Neural cell (in vitro differentiated cells): ENCODE data around the gene VSTM5. TPM values are rescaled to one million over a fixed set of nuclear protein-coding genes. Genes with fewer than 3 reads are reported as not detected.

Experiments used
- H2AFZ ChIP-seq: fragments of 200-600, 300-800 bp; sonication (generic), shearing (Covaris generic); 2 replicates; pipeline ENCODE4 v1.6.0; 2014; ENCODE audit warnings: low read depth, mild to moderate bottlenecking, antibody characterized with exemption, low read length, moderate library complexity
- H3F3A ChIP-seq: fragments of 200-600 bp; shearing (Covaris generic); 2 replicates; pipeline ENCODE4 v1.6.1; 2016; ENCODE audit warnings: mild to moderate bottlenecking, moderate library complexity, mixed read lengths, antibody characterized with exemption, low read length; ENCODE audit not compliant: insufficient read depth, poor library complexity, severe bottlenecking
- H3K27ac ChIP-seq: fragments of 200-600, 300-800 bp; sonication (generic), shearing (Covaris generic); 2 replicates; pipeline ENCODE4 v1.5.1; 2014; ENCODE audit warnings: mild to moderate bottlenecking, low read length, moderate library complexity
- H3K27me3 ChIP-seq: fragments of 300-800, 200-600 bp; sonication (generic), shearing (Covaris generic); 2 replicates; pipeline ENCODE4 v1.6.0; 2014; ENCODE audit warnings: mild to moderate bottlenecking, low read depth, low read length, moderate library complexity; ENCODE audit not compliant: insufficient read depth
- H3K36me3 ChIP-seq: fragments of 300-800, 200-600 bp; sonication (generic), shearing (Covaris generic); 2 replicates; pipeline ENCODE4 v1.5.1; 2014; ENCODE audit warnings: mild to moderate bottlenecking, antibody characterized with exemption, low read length, moderate library complexity; ENCODE audit not compliant: insufficient read depth
- H3K4me2 ChIP-seq: fragments of 300-800, 200-600 bp; sonication (generic), shearing (Covaris generic); 2 replicates; pipeline ENCODE4 v1.6.0; 2014; ENCODE audit warnings: mild to moderate bottlenecking, low read length
- H3K4me3 ChIP-seq: fragments of 300-800, 200-600 bp; sonication (generic), shearing (Covaris generic); 2 replicates; pipeline ENCODE4 v1.5.1; 2014; ENCODE audit warnings: mild to moderate bottlenecking, low read length, moderate library complexity
- H3K79me2 ChIP-seq: fragments of 200-600 bp; shearing (Covaris generic); replicated peaks from 2 replicates; pipeline ENCODE4 v1.6.0; 2014; ENCODE audit warnings: mild to moderate bottlenecking, low read length, moderate library complexity; ENCODE audit not compliant: insufficient read depth
- H3K9ac ChIP-seq: fragments of 300-800, 200-600 bp; sonication (generic), shearing (Covaris generic); 2 replicates; pipeline ENCODE4 v1.6.1; 2016; ENCODE audit warnings: mild to moderate bottlenecking, low read length, mixed read lengths
- H3K9me2 ChIP-seq: fragments of 200-600 bp; shearing (Covaris generic); 2 replicates; pipeline ENCODE4 v1.6.1; 2016; ENCODE audit warnings: mild to moderate bottlenecking, low read length, mixed read lengths; ENCODE audit not compliant: insufficient read depth
- H3K9me3 ChIP-seq: fragments of 200-600, 300-800 bp; sonication (generic), shearing (Covaris generic); 2 replicates; pipeline ENCODE4 v1.6.1; 2016; ENCODE audit warnings: mild to moderate bottlenecking, mixed run types, low read length, moderate library complexity, mixed read lengths
- H4K20me1 ChIP-seq: fragments of 200-600 bp; shearing (Covaris generic); 2 replicates; pipeline ENCODE4 v1.6.1; 2016; ENCODE audit warnings: mild to moderate bottlenecking, mixed run types; ENCODE audit not compliant: insufficient read depth
- CTCF ChIP-seq: fragments of 450-650 bp; IDR thresholded peaks from 2 replicates; pipeline ENCODE4 v1.5.1; 2014; ENCODE audit warnings: antibody characterized with exemption, mild to moderate bottlenecking, moderate library complexity; ENCODE audit not compliant: poor library complexity, severe bottlenecking
- EP300 ChIP-seq: fragments of 450-650 bp; conservative IDR thresholded peaks from 2 replicates; pipeline ENCODE4 v1.6.1; 2014; ENCODE audit warnings: antibody characterized with exemption, mild to moderate bottlenecking, moderate library complexity; ENCODE audit not compliant: poor library complexity, severe bottlenecking
- EZH2 ChIP-seq: fragments of 200-600, 300-800 bp; shearing (Covaris generic), sonication (generic); IDR thresholded peaks from 2 replicates; pipeline ENCODE4 v1.6.1; 2014; ENCODE audit warnings: antibody characterized with exemption, low read length, borderline replicate concordance, mild to moderate bottlenecking; ENCODE audit not compliant: insufficient read depth, poor library complexity, severe bottlenecking
- MXI1 ChIP-seq: fragments of 450-650 bp; conservative IDR thresholded peaks from 2 replicates; pipeline ENCODE4 v1.6.1; 2014; ENCODE audit warnings: antibody characterized with exemption, mild to moderate bottlenecking; ENCODE audit not compliant: poor library complexity, severe bottlenecking
- POLR2AphosphoS5 ChIP-seq: IDR thresholded peaks from 2 replicates; pipeline ENCODE4 v1.6.1; 2012
- RAD21 ChIP-seq: fragments of 450-650 bp; conservative IDR thresholded peaks from 2 replicates; pipeline ENCODE4 v1.6.1; 2014; ENCODE audit warnings: antibody characterized with exemption, mild to moderate bottlenecking, moderate library complexity
- REST ChIP-seq: IDR thresholded peaks from 2 replicates; pipeline ENCODE4 v1.6.1; 2012; ENCODE audit warnings: borderline replicate concordance
- SMC3 ChIP-seq: fragments of 450-650 bp; conservative IDR thresholded peaks from 2 replicates; pipeline ENCODE4 v1.6.1; 2014; ENCODE audit warnings: antibody characterized with exemption, mild to moderate bottlenecking, moderate library complexity; ENCODE audit not compliant: poor library complexity
- TAF1 ChIP-seq: IDR thresholded peaks from 2 replicates; pipeline ENCODE4 v1.6.1; 2012; ENCODE audit warnings: low read depth
- polyA plus RNA-seq: library from polyadenylated mRNA; depleted of rRNA; stranded (reverse); fragments of >200 nt; gene quantifications from 2 replicates; pipeline ENCODE4 v1.2.3, GENCODE V29; 2014

The VSTM5 gene
- polyA plus RNA-seq, 1 donor from 2014 or later, result not detected

- Histone ChIP-seq H3K36me3 (no peaks in the 10 kb centered on the region), H3K27ac (peak overlapping the region; percentile 97), H3K4me2 (peak overlapping the region; percentile 88), H3K4me3 (peak overlapping the region; percentile 74), H3K9me2 (no peaks in the 10 kb centered on the region), H4K20me1 (peaks cover 13% of the 10 kb centered on the region), H3K27me3 (no peaks in the 10 kb centered on the region), H3K9me3 (no peaks in the 10 kb centered on the region), H3K9ac (peak overlapping the region; percentile 99), H2AFZ (peak overlapping the region; percentile 88), H3K79me2 (peaks cover 48% of the 10 kb centered on the region), H3F3A (peaks cover 4% of the 10 kb centered on the region)
- peak; percentile 44 for TF ChIP-seq CTCF
- no peak for TF ChIP-seq RAD21
- TF ChIP-seq POLR2AphosphoS5, result no peak
Observed at GRCh38 chr11:93783765-93784144, 66.7 kb downstream of the VSTM5 start.

- H3K9me3 ChIP-seq, result no peaks in the 10 kb centered on the region
- H3K79me2 ChIP-seq, result peaks cover 44% of the 10 kb centered on the region
- peak overlapping the region; percentile 99 for H3K9ac ChIP-seq
- no peaks in the 10 kb centered on the region for H3K27me3 ChIP-seq
- H3K27ac ChIP-seq, result peak overlapping the region; percentile 97
- no peaks in the 10 kb centered on the region for H3K36me3 ChIP-seq
- H3K4me3 ChIP-seq, result peak overlapping the region; percentile 74
- TF ChIP-seq REST, result no peak
- TF ChIP-seq EZH2, result no peak
- TF ChIP-seq TAF1, result no peak
- no peak for TF ChIP-seq EP300
- no peak for TF ChIP-seq MXI1
- no peak for TF ChIP-seq POLR2AphosphoS5
- no peak for TF ChIP-seq CTCF
- TF ChIP-seq RAD21, result no peak
- no peak for TF ChIP-seq SMC3
- peak overlapping the region; percentile 88 for H2AFZ ChIP-seq
- H4K20me1 ChIP-seq, result peaks cover 12% of the 10 kb centered on the region
- peaks cover 4% of the 10 kb centered on the region for H3F3A ChIP-seq
- peak overlapping the region; percentile 88 for H3K4me2 ChIP-seq
- H3K9me2 ChIP-seq, result no peaks in the 10 kb centered on the region
Observed at GRCh38 chr11:93783362-93783761, 67.1 kb downstream of the VSTM5 start.
